Subcutaneous abdominal adipose tissue (tissue), 5 donors: ENCODE results near the gene CBFA2T3.
"Not testable (repeated sequence)": the region's sequence is repeated elsewhere in the genome, so short reads cannot be mapped to it uniquely, and the experiment has no call there.

Experiments used
- H3K27ac ChIP-seq: one replicate; pipeline ENCODE4 v1.7.0; 2013; ENCODE audit warnings: low read depth, mild to moderate bottlenecking, inconsistent platforms, low read length, moderate library complexity
- H3K27me3 ChIP-seq, 5 donors: one replicate each; pipeline ENCODE4 v1.7.0; 2013; ENCODE audit warnings: low read length in 5 of 5, inconsistent platforms in 1 of 5; ENCODE audit not compliant: control insufficient read depth in 5 of 5, insufficient read depth in 4 of 5
- H3K36me3 ChIP-seq, 5 donors: one replicate each; pipeline ENCODE4 v1.7.0; 2013; ENCODE audit warnings: low read length in 5 of 5; ENCODE audit not compliant: control insufficient read depth in 5 of 5, insufficient read depth in 5 of 5
- H3K4me1 ChIP-seq, 5 donors: one replicate each; pipeline ENCODE4 v1.7.0; 2013; ENCODE audit warnings: low read length in 5 of 5, mild to moderate bottlenecking in 3 of 5, moderate library complexity in 1 of 5; ENCODE audit not compliant: control insufficient read depth in 5 of 5, insufficient read depth in 5 of 5
- H3K4me3 ChIP-seq, 5 donors: one replicate each; pipeline ENCODE4 v1.7.0; 2013; ENCODE audit warnings: low read length in 5 of 5, low read depth in 1 of 5
- H3K9ac ChIP-seq, 5 donors: one replicate each; pipeline ENCODE4 v1.7.0; 2013; ENCODE audit warnings: low read length in 5 of 5, mild to moderate bottlenecking in 4 of 5, moderate library complexity in 3 of 5
- H3K9me3 ChIP-seq, 5 donors: one replicate each; pipeline ENCODE4 v1.7.0; 2013; ENCODE audit warnings: low read length in 5 of 5; ENCODE audit not compliant: control insufficient read depth in 5 of 5
- donor health status: healthy.
- donor health status: healthy.
- donor health status: healthy.
- donor health status: healthy.
- donor health status: healthy.

CBFA2T3 gene

GRCh38 chr16:89020068-89020924, 43.3 kb upstream of the CBFA2T3 start:
- H3K9me3 ChIP-seq = peaks cover 0 to 9% (median 3%) of the 10 kb centered on the region in 5 donors
- peaks cover 16 to 43% (median 37%) of the 10 kb centered on the region in 5 donors for H3K27me3 ChIP-seq
- H3K36me3 ChIP-seq = no peaks in the 10 kb centered on the region
- no peak overlapping the region for H3K4me3 ChIP-seq
- H3K27ac ChIP-seq = no peak overlapping the region
- no peak overlapping the region for H3K9ac ChIP-seq
- no peaks in the 10 kb centered on the region for H3K4me1 ChIP-seq

DNA sequence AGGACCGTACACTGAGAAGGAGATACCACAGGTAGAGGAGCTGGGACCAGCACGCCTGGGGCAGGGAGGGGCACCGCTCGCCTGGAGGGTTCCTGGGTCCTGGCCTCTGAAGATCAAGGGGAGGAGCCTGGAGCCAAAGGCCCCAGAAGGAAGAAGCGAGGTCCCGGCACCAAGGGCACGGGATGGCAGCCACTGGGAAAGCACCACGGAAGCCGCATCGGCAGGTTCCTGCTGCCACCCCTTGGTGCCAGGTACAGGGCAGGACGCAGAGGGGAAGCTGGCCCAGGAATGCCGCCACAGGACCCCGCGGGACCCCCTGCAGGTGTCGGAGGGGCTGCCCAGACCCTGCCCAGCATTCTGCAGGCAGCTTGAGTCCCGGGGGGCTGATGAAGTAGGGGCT, 42.5 kb upstream of the CBFA2T3 start:
- Histone ChIP-seq H3K36me3 (no peaks in the 10 kb centered on the region), H3K27ac (no peak overlapping the region), H3K4me3 (no peak overlapping the region), H3K27me3 (peaks cover 22 to 51% (median 40%) of the 10 kb centered on the region in 5 donors), H3K9ac (no peak overlapping the region), H3K4me1 (no peaks in the 10 kb centered on the region), H3K9me3 (peaks cover 0 to 9% (median 3%) of the 10 kb centered on the region in 5 donors)

DNA sequence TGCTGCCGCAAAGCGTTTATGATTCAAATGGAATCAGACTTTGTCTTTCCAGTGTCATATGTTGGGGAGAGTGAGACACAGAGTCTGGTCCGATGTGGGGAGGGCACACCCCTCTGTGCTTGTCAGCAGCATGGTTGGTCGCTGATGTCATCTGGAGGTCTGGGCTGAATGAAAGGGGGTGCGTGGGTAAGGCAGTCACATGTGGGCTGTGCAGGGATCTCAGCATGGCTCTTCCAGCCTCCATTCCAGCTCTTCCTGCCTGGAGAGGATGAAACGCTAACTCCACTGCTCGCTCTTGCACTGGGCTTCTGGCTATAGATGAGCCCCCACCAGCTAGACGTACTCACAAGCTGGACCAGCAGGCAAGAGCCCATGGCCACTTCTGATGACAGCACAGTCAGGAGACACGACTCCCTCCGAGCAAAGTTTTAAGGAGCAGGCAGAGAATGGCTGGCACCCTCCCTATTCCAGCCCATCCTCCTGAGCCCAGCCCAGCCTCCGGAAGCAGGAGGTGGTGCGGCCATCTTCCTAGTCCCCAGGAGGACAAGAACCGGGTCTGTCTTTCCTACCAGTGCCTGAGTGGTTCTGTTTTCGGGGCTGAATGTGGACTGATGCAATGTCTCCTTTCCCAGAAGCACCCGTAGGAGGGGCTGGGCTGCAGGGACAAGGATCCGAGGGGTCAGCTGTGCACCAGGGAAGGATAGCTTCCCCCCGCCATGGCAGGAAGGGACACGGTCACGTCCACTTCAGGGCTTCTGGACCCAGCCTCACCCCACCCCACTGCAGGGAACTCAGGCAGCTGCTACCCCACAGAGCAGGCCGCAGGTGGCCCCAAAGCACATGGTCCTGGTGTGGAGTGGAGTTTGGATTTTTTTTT, 41.5 kb upstream of the CBFA2T3 start:
- H3K27me3 ChIP-seq = peaks cover 16 to 52% (median 41%) of the 10 kb centered on the region in 5 donors
- no peak overlapping the region for H3K9ac ChIP-seq
- H3K36me3 ChIP-seq = no peaks in the 10 kb centered on the region
- H3K4me1 ChIP-seq = no peaks in the 10 kb centered on the region
- peaks cover 0 to 9% (median 3%) of the 10 kb centered on the region in 5 donors for H3K9me3 ChIP-seq
- no peak overlapping the region for H3K4me3 ChIP-seq
- H3K27ac ChIP-seq = no peak overlapping the region

DNA sequence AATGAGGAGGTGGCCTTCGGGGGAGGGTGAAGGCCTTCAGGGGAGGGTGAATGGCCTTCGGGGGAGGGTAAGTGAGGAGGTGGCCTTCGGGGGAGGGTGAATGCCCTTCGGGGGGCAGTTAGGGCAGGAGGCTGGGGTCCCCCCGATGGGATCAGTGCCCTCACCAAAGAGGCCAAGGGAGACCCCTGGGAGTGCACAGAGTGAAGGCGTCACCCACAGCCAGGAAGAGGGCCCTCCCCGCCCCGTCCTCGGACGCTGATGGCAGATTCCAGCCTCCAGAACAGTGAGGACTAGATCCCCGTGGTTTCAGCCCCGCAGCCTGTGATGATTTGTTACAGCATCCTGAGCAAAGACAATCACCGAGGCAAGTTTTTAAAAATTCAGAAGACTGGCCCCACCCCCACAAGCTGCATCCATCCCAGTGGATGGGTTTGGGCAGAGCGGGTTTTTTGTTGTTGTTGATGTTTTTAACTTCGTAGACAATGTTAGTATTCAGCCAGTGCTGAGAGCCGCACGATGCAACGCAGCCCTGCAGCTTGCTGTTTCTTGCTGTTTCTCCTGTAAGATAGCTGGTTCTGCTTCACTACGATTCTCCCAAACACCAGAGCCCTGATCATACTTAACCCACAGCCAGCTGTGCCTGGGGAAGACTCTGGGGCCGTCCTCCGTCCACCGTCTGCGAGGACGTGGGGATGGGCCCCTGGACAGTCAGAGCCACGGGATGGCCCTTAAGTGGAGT, 40.7 kb upstream of the CBFA2T3 start:
- H3K4me1 ChIP-seq = no peaks in the 10 kb centered on the region
- H3K36me3 ChIP-seq = no peaks in the 10 kb centered on the region
- no peak overlapping the region for H3K27ac ChIP-seq
- H3K9ac ChIP-seq = no peak overlapping the region
- H3K9me3 ChIP-seq = peaks cover 0 to 9% (median 3%) of the 10 kb centered on the region in 5 donors
- H3K4me3 ChIP-seq = no peak overlapping the region
- peaks cover 19 to 52% (median 44%) of the 10 kb centered on the region in 5 donors for H3K27me3 ChIP-seq

DNA sequence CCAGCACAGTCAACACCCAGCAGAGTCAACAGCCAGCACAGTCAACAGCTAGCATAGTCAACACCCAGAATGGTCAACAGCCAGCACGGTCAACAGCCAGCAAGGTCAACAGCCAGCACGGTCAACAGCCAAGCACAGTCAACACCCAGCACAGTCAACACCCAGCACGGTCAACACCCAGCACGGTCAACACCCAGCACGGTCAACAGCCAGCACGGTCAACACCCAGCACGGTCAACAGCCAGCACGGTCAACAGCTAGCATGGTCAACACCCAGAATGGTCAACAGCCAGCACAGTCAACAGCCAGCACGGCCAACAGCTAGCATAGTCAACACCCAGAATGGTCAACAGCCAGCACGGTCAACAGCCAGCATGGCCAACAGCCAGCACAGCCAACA, 39.6 kb upstream of the CBFA2T3 start:
- not testable (repeated sequence) for H3K27ac ChIP-seq, H3K36me3 ChIP-seq, H3K4me1 ChIP-seq, H3K9me3 ChIP-seq, H3K9ac ChIP-seq, H3K4me3 ChIP-seq
- peaks cover 19 to 52% (median 38%) of the 10 kb centered on the region in 5 donors for H3K27me3 ChIP-seq

DNA sequence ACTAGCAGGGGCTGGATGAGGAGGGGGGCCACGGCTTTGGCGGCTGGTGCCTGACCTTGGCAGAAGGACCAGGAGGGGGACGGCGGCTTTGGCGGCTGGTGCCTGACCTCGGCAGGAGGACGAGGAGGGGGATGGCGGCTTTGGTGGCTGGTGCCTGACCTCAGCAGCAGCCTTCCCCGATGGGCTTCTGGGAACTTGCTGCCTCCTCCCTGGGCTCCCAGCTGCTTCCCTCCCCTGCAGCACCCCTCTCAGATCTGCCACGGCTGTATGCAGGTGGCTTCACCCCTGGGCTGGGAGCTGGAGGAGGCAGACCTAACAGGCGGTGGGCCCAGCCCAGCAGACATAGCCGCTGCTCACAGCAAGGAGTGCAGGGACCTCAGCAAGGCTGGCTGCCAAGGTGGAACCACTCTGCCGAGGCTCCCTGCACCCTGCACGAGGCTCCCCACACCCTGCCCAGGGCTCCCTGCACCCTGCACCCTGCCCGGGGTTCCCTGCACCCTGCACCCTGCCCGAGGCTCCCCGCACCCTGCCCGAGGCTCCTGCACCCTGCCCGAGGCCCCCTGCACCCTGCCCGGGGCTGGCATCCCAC, 38.4 kb upstream of the CBFA2T3 start:
- no peak overlapping the region for H3K4me3 ChIP-seq
- peaks cover 0 to 9% (median 3%) of the 10 kb centered on the region in 5 donors for H3K9me3 ChIP-seq
- no peak overlapping the region for H3K27ac ChIP-seq
- no peaks in the 10 kb centered on the region for H3K36me3 ChIP-seq
- peaks cover 16 to 50% (median 38%) of the 10 kb centered on the region in 5 donors for H3K27me3 ChIP-seq
- no peaks in the 10 kb centered on the region for H3K4me1 ChIP-seq
- H3K9ac ChIP-seq = no peak overlapping the region

DNA sequence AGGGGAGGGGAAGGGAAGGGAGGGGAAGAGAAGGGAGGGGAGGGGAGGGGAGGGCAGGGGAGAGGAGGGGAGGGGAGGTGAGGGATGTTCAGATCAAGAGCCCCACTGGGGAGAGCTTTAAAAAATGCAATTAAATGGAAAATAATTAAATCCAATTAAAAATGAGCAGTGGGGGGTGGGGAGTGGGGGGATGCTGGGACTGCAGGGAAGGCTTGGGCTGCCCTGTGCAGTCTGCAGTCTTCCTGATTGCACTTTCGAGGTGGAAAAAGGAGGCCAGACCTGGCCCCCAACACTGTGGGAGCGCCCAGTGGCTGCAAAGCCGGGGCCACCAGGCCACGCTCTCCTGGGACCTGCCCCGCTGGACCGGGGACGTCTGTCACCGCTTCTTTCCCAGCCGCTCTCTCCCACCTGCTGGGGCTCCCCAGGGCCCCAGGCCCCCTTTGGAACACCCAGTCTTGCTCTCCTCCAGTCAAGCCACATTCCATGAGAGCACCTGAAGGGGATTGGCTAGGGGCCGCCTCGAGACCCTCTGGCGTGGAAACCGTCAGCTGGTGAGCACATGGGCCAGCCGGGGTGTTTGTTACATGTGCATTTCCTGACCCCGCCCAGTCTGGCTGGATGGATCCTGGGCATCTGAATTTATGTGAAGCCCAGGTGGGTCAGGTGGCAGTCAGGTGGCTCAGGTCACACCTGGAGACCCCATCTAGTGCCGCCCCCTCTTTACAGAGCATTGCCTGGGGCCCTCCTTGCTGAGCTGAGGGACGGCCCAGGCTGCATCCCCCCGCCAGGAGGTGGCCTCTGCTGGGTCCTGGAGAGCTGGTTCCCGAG, 37.6 kb upstream of the CBFA2T3 start:
- Histone ChIP-seq H3K27me3 (peaks cover 14 to 52% (median 38%) of the 10 kb centered on the region in 5 donors), H3K27ac (no peak overlapping the region), H3K4me1 (no peaks in the 10 kb centered on the region), H3K9ac (no peak overlapping the region), H3K9me3 (peaks cover 0 to 13% (median 3%) of the 10 kb centered on the region in 5 donors), H3K36me3 (no peaks in the 10 kb centered on the region), H3K4me3 (no peak overlapping the region)

- no peak overlapping the region for H3K4me3 ChIP-seq
- peaks cover 14 to 47% (median 38%) of the 10 kb centered on the region in 5 donors for H3K27me3 ChIP-seq
- H3K4me1 ChIP-seq = no peaks in the 10 kb centered on the region
- no peaks in the 10 kb centered on the region for H3K36me3 ChIP-seq
- peaks cover 0 to 13% (median 3%) of the 10 kb centered on the region in 5 donors for H3K9me3 ChIP-seq
- no peak overlapping the region for H3K27ac ChIP-seq
- no peak overlapping the region for H3K9ac ChIP-seq
Measured at GRCh38 chr16:89013692-89014402, 36.8 kb upstream of the CBFA2T3 start.
